HG02840 (cell line): ENCODE measurements around the gene TUFM.
A peak's percentile ranks its signal among the peaks of the same experiment; 100 is the strongest.
"Not testable (repeated sequence)": the region's sequence is repeated elsewhere in the genome, so short reads cannot be mapped to it uniquely, and the experiment has no call there.

Experiments
- ATAC-seq: cut with Tn5 transposase; IDR thresholded peaks from one replicate; pipeline ENCODE4 v1.9.1; 2021; ENCODE audit warnings: mild to moderate bottlenecking, moderate library complexity, moderate number of reproducible peaks; ENCODE audit not compliant: unreplicated experiment, low FRiP score

The TUFM gene

DNA sequence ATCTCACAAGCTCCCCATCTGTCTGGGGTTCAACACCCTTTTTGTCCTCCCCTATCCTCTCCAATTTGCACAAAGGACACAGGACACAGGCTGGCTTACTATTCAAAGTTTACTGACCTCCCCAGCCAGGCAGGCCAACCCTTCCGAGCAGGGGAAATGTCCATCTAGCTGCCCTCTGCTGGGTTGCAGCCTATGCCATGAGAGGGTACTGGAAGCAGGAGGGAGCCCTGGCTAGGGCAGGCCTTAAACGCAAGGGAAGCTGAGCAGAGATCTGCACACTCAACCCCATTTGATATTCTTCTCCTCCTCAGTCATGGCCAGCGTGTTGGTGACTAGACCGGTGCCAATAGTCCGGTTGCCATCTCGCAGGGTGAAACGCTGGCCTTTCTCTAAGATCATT, 3.5 kb downstream of the TUFM start:
- no peak for ATAC-seq

DNA sequence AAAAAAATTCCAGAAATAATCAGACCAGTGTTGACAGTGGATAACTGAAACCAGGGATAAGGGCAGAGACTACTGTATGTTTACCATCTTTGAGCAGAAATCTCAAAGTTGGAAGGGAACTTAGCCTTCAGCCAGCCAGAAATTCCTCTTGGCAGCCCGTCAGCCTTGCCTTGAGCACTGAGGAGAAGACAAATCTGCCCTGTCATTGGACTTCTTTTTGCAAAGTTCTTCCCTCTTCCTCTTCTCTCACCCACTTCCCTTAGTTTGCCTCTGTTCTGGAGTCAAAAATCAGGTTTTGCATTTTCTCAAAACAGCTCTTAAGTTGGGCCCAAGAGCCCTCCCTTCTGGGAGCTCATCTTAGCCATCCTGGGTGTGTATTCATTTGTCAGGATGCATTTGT, 6.2 kb downstream of the TUFM start:
- no peak for ATAC-seq

DNA sequence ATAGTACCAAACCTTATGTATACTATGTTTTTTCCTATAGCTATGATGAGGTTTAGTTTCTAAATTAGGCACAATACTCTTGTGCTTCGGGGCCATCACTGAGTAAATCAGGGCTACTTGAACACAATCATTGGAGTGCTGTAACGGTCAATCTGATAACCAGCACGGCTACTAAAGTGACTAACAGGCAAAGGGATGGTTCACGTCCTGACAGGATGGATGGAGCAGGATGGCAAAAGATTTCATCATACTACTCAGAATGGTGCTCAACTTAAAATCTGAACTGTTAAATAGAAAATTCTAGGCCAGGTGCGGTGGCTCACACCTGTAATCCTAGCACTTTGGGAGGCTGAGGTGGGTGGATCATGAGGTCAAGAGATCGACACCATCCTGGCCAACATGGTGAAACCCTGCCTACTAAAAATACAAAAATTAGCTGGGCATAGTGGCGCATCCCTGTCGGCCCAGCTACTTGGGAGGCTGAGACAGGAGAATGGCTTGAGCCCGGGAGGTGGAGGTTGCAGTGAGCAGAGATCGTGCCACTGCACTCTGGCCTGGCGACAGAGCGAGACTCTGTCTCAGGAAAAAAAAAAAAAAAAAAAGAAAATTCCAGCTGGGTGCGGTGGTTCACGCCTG, 7.0 kb downstream of the TUFM start:
- no peak for ATAC-seq

DNA sequence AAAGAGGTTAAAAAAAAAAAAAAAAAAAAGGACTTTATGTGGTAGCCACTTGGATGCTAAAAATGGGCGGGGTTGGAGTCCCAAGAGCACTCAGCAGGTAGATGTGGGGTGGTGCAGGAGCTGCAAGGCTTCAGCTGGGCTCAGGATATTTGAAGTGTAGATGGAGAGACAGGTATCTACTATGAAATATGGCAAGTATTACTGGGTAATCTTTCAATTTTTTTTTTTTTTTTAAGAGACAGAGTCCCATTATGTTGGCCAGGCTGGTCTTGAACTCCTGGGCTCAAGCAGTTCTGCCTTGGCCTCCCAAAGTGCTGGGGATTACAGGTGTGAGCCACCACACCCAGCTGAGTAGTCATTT, 7.6 kb downstream of the TUFM start:
- no peak for ATAC-seq

DNA sequence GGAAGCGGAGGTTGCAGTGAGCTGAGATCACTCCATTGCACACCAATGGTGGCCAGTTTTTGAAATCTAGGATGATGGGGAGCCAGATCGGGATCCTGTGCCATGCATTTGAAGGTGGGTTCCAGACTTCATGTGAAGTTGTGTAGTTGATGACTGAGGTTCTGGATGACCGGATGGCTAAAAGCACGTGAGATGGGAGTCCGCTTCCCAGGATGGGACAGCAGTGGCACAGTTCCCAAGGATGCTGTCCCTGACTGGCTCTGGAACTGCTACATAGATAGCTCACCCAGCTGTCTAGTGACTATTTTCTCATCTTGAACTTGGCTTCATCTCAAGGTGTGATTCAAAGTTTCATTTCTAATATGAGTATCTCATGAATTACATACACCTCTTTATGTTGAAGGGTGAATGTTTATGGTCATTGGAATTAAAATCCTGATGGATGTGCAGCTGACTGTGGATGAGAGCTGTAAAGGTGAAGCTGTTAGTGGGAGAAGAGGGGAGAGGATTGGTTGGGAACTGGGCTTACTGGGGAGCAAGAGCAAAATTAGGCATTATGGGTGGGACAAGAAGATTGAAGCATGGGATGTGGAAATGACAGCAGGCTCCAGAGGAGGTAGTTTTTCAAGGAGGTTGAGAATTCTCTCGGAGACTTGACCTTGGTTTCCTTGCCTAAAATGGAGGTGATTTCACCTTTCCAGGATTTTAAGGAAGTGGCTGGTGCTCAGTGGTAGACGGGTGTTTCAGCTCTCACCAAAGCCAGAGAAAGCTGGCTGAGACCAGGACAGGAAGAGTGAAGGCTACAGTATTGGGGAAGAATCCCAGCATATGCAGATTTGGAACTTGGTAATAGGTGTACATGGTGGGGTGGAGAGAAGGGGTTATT, 8.2 kb downstream of the TUFM start:
- no peak for ATAC-seq

DNA sequence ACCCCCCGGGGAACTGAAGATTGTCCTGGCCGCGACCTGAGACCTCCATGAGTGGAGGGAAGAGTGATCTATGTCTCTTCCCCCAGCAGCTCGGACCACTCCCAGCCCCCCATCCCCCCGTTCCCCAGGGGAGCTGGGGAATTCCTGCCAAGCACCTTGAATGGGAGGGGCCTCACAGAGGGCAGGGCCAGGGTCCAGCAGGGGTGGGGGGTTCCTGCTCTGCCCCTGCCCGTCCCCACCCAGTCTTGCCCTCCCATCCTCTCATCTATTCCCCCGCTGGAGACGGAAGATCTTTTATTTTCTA, 9.4 kb downstream of the TUFM start:
- no peak for ATAC-seq

DNA sequence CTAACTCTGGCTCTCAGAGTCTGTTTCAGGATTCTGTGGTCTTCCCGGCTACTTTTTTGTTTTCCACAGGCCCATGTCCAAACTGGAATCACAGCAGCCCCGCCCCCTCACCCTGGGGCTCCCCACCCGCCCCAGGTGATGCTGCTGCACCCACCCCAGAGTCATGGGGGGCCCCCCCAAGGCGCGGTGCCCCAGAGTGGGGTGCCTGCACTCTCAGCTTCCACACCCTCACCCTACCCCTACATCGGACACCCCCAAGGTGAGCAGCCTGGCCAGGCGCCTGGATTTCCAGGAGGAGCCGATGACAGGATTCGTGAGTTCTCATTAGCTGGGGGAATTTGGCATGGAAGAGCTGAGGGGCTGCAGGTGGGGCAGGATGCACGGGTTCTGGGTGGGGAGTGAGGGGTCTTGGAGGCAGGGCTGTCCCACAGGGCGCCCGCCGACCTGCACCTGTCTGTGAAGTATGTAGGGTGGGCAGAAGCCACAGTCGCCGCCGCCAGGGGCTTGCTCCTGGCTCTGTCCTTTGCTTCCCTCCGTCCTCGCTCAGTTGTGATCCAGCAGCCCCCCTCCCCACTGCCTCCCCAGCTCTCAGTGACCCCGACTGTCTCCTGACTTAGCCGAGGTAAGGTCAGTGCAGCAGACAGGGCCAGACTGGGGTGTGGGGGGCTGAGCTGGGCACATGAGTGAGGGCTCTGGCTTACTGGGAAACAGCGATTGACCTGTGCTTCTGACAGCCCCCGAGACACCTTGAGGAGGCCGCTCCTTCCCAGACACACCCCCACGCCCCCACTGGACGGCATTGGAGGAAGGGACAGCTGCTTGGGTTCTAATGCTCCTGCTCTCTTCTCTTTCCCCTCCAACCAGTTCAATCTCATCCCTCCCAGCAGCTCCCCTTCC, 10.0 kb downstream of the TUFM start:
- ATAC-seq = no peak

DNA sequence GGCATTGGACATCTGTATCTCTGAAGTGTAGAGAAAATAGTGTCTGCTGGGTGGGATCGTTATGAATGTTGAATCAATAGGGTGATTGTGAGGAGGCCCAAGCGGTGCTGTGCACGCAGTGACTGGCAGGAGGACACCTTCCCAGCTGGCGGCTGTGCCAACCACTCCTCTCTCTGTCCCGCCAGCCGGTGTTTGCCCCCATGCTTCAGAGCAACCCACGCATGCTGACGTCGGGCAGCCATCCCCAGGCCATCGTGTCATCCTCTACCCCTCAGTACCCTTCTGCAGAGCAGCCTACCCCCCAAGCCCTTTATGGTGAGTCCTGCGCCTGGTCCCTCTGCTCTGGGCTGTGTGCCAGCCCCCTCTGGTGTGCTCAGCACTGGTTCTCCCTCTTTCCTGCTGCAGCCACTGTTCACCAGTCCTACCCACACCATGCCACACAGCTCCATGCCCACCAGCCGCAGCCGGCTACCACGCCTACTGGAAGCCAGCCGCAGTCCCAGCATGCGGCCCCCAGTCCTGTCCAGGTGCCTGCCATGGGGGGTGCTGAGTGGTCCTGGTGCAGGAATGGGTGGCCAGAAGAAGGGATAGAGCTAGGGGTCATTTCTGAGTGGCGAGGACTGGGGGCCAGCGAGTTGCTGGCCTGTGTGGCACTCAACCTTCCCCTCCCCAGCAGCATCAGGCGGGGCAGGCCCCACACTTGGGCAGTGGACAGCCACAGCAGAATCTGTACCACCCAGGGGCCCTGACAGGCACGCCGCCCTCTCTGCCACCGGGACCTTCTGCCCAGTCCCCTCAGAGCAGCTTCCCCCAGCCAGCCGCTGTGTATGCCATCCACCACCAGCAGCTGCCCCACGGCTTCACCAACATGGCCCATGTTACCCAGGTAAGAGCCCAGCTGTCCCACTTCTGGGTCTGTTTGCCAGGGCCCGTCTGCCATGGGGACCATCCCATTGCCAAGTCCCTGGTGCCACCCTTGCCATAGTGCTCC, 11.0 kb downstream of the TUFM start:
- ATAC-seq = no peak

DNA sequence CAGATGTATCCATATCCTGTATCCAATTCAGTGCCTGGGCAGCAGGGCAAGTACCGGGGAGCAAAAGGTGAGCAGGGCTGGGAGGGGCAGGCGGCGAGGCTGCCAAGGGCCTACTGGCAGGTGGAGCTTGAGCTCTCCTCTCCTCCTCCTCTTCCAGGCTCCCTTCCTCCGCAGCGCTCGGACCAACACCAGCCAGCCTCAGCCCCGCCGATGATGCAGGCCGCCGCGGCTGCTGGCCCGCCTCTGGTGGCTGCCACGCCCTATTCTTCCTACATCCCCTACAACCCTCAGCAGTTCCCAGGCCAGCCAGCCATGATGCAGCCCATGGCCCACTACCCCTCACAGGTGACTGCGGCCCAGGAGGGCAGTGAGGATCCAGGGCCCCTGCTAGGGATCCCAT, 11.8 kb downstream of the TUFM start:
- ATAC-seq = no peak

DNA sequence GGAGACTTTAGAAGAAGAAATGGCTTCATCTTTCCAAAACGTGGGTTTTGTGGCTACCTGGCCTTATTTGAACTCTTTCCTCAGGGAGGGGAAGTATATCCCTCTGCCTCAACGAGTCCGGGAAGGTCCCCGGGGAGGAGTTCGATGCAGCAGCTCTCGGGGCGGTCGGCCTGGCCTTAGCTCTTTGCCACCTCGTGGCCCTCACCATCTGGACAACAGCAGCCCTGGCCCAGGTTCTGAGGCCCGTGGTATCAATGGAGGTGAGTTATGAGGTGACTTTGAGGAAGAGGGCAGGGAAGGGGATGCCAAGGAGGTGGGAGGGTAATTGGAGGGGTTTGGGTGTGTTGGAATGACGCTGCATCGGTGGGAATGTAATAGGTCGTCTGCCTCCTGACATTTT, 15.6 kb downstream of the TUFM start:
- no peak for ATAC-seq

DNA sequence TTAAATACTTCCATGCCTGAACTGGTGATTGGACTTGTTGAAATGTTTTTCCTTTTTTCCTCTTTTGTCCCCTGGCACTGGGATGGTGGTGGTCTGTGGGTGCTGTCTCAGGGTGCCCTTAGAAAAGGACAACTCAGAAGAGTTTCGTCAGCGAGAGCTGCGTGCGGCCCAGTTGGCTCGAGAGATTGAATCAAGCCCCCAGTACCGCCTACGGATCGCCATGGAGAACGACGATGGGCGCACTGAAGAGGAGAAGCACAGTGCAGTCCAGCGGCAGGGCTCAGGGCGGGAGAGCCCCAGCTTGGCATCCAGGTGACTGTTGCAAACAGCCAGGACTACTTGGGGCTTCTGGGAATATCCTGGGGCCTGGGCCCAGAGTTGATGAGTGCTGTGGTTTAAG, 16.4 kb downstream of the TUFM start:
- no peak for ATAC-seq

DNA sequence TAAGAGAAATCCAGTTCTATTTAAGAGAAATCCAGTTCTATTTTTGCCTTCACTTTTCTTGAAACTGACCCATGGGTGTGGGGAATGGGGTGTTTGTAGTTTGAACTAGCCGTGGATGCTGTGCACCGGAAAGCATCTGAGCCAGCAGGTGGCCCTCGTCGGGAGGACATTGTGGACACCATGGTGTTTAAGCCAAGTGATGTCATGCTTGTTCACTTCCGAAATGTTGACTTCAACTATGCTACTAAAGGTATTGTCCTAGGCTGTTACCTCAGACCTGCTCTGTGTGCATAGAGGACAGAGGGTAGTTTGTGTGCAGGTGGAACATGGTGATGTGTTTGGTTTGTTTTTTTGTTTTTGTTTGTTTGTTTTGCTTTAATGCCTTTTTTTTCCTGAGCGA, 20.0 kb downstream of the TUFM start:
- ATAC-seq = no peak

DNA sequence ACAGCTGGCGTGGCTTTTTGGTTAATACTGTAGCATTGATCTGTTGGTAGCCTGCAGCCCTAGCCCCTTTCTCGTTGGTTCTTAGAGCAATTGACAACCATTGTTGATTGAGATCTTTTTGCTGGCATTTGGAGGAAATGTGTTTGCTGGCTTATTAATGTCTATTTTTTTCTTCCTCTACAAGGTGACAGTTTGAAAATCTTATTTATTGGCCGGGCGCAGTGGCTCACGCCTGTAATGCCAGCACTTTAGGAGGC, 21.5 kb downstream of the TUFM start:
- ATAC-seq = no peak

DNA sequence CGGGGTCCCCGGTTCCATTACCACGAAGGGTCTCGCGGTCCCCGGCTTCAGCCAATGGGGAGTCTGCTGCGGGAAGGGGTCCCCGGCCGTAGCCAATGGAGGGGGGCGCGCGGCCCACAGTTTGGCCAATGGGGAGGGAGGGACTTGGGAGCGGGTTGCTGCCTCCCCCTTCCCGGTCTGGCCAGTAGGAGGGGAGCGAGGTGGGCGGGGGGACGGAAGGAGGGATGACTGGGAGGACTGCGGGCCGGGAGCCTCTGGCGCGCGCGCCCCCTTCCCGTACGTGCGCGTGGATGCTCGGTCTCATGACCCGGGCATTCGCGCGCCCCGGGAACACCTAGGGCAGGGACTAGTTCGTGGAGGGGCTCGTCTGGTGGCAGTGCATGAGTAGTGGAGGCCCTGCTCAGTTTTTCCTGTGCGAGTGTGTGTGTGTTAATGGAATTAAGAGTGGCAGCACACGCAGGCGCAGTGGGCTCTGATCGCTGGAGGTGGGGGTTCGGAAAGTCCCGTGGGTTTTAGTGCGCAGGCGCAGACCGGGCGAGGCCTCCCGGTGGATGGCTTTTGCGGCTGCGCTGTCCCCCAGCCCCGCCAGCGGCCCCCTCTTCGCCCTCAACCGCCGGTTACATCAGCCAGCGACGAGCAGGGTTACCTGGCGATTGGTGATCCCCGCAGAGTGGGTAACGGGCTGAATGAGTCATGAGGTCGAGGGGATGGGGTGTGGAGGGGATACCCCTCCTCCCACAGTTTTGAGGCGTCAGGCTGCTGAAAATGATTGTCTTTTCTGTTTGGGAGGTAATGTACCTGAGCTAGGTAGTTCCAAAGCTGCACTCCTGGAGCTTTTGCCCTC, 22.1 kb downstream of the TUFM start:
- peak; percentile 66 for ATAC-seq

DNA sequence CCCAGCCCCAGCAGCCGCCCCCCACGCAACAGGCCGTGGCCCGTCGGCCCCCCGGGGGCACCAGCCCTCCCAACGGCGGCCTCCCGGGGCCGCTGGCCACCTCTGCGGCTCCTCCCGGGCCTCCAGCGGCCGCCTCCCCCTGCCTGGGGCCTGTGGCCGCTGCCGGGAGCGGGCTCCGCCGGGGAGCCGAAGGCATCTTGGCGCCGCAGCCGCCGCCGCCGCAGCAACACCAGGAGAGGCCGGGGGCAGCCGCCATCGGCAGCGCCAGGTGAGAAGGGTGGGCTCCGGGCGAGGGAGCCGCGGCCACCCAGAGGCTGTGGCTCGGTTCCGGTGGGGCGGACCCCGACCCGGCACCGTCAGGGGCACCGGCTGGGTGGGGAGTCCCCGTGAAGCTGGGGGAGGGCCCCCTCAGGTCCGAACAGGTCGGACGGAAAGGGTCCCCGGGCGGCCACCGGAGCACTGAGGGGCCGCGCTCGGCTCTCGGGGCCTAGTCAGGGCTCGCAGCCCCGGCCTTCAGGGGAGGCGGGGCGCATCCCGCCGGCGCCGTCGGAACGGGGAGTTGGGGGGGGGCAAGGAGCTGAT, 22.8 kb downstream of the TUFM start:
- peak; percentile 12 for ATAC-seq

DNA sequence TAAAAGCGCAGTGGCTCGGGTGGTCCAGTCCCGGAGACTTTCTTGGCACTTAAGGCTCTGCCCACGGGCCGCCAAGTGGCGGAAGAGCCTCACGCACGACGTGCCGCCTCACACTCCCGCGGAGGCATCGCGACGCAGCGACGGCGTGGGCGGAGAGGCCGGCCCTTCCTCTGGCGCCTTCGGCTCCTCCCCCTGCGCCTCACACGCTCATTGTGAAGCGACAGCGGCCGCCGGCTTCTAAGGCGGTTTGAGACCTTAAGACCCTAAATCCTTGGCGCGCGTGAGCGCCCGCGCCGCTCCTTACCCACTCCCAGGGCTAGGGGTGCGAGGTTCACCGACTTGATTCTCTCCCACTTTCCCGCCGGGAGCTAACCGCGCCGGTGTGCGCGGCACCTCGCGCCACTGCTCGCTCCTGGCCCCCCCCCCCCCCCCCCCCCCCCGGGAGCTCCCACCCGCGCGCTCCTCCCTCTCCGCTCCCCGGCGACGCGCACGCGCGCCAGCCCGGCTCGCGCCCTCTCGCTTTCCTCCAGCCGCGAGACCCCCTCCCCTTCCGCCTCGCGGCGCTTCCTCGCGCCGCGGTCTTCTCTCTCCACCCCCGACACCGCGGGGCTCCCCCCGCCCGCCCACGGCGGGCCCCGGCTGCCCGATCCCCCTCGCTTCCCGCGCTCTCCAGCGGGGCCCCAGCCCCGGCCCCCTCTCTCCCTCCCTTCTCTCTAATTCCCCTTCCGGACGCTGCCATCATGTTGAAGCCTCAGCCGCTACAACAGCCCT, 23.4 kb downstream of the TUFM start, which contains the start of gene ATXN2L:
TSS of gene ATXN2L (plus strand) at position 480 of the 771 bp plus-strand sequence. CDS start at position 741, 261 bp downstream.
- ATAC-seq = peak; percentile 42

DNA sequence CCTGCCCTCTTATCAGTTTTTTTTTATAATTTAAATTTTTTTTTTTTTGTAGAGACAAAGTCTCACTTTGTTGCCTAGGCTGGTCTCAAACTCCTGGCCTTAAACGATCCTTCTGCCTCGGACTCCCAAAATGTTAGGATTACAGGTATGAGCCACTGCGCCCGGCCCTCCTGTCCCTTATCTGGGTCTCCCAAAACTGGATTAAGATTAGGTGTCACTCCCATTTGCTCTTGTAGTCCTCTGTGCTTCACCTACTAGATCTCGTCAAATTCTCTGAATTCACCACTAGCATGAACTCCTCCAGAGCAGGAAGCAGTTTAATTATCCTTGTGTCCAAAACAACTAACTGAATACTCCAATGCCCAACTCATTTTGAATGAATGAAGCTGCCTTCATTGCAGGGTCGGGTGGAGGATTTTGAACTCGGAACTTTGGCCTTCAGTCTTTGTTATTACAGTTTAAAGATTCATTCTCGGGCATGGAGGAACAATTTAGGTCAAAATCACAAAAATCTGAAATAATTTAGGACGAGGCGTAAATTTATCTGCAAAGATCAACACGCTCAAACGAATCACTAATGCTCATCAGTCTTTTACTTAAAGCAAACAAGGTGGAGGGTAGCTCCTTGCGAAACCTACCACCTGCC, 24.2 kb downstream of the TUFM start:
- no peak for ATAC-seq

DNA sequence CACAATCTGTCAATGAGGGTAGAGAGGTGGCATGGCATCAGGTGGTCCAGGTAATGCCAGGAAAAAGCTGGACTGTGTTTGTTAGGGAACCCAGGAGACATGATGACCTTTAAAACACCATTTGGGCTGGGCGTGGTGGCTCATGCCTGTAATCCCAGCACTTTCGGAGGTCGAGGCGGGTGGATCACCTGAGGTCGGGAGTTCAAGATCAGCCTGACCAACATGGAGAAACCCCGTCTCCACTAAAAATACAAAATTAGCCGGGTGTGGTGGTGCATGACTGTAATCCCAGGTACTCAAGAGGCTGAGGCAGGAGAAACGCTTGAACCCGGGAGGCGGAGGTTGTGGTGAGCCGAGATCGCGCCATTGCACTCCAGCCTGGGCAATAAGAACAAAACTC, 25.6 kb downstream of the TUFM start:
- ATAC-seq = not testable (repeated sequence)
